ENCODE results near the gene RUNDC1. TPM values are rescaled to one million over a fixed set of nuclear protein-coding genes. Genes with fewer than 3 reads are reported as not detected.

Gene RUNDC1
- total RNA-seq, 1 donor from 2014 or later = 13.3 TPM

Small RNAs within 50 kb of the gene (small RNA-seq; reads per million reads assigned to genes)
- 0.15 reads per million for gene AARSD1
- not detected for gene RF00561

Other genes with a start within 250 kb of the RUNDC1 start
- gene EZH1, start 235.5 kb upstream of the RUNDC1 start, total RNA-seq = 23.2 TPM
- 14.3 TPM for gene RAMP2, start 219.3 kb upstream of the RUNDC1 start, total RNA-seq
- 24.5 TPM for gene VPS25, start 207.1 kb upstream of the RUNDC1 start, total RNA-seq
- gene WNK4, start 200.0 kb upstream of the RUNDC1 start, total RNA-seq = 0.31 TPM
- gene COA3, start 181.9 kb upstream of the RUNDC1 start, total RNA-seq = 61.8 TPM
- 0.47 TPM for gene CNTD1, start 181.7 kb upstream of the RUNDC1 start, total RNA-seq
- gene BECN1, start 156.3 kb upstream of the RUNDC1 start, total RNA-seq = 57.7 TPM
- 39.8 TPM for gene PSME3, start 147.2 kb upstream of the RUNDC1 start, total RNA-seq
- gene AOC2, start 136.0 kb upstream of the RUNDC1 start, total RNA-seq = 0.78 TPM
- gene AOC3, start 129.4 kb upstream of the RUNDC1 start, total RNA-seq = 0.16 TPM
- not detected for gene G6PC1, start 79.8 kb upstream of the RUNDC1 start, total RNA-seq
- 26.8 TPM for gene AARSD1, start 16.1 kb upstream of the RUNDC1 start, total RNA-seq
- gene PTGES3L, start 485 bp upstream of the RUNDC1 start, total RNA-seq = 1.2 TPM
- gene RPL27, start 17.9 kb downstream of the RUNDC1 start, total RNA-seq = 891 TPM
- gene IFI35, start 26.2 kb downstream of the RUNDC1 start, total RNA-seq = 2.5 TPM
- gene VAT1, start 41.8 kb downstream of the RUNDC1 start, total RNA-seq = 58.3 TPM
- gene RND2, start 44.7 kb downstream of the RUNDC1 start, total RNA-seq = 3.6 TPM
- 6.4 TPM for gene BRCA1, start 144.8 kb downstream of the RUNDC1 start, total RNA-seq
- 64.3 TPM for gene NBR1, start 190.6 kb downstream of the RUNDC1 start, total RNA-seq
- 0.62 TPM for gene TMEM106A, start 231.3 kb downstream of the RUNDC1 start, total RNA-seq
- gene CCDC200, start 248.1 kb downstream of the RUNDC1 start, total RNA-seq = not detected